Stimulated activated naive CD4-positive, alpha-beta T cell (primary cell): ENCODE measurements around the gene OSER1.
"Not testable (repeated sequence)": the region's sequence is repeated elsewhere in the genome, so short reads cannot be mapped to it uniquely, and the experiment has no call there.

Source experiments
- DNase-seq, 6 experiments: peaks; one replicate each; lab custom pipeline; 2025; lab: John Stamatoyannopoulos, UW

OSER1 gene

DNA sequence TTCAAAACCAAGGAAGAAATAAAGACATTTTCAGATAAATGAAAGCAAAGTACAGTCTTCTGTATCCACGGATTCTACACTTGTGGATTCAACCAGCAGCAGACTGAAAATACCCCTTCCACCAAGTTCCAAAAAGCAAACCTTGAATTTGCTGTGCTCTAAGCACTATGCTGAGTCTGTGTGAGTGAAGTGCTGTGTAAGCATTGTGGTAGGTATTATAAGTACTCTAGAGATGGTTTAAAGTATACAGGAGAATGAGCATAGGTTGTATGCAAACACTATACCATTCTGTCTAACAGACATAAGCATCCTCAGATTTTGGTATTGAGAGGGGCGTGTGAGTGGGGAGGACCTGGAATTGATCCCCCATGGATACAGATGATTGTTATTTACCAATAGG is 9.6 kb downstream of the OSER1 start:
- no peak for DNase-seq

DNA sequence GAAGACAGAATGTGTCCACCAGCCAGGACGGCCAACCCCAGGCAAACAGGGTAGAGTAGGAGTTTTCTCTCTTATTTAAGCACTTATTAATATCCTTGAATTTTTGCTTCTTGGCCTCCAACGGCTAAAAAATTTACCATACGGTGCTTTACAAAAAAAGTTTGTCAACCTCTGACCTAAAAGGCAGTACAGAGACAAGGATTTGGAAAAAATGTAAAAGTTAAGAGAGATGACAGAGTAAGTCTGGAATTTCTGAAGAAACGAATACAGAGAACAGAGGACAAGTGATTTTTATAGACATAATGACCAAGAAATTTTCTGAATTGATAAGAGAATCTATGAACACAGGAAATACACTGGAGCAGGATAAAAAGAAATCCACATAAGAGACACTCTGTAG is 10.2 kb downstream of the OSER1 start:
- no peak for DNase-seq

DNA sequence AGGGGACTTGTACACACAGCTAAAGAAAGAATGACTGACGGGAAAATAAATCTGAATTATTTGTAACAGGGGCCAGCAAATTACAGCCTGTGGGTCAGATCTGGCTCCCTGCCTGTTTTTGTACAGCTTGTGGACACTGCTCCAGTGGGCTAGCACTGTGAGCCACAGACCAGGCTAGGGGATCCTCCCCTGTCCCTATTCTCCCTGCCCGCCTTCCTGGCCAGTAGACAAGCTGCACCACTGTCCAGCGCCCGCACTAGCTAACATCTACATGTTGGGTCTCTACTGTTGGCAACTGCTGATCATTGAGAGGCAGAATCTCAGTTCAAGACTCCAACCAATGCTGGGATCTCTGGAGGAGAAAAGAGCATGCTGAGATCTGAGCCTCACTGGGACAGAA is 10.7 kb downstream of the OSER1 start:
- DNase-seq: no peak

DNA sequence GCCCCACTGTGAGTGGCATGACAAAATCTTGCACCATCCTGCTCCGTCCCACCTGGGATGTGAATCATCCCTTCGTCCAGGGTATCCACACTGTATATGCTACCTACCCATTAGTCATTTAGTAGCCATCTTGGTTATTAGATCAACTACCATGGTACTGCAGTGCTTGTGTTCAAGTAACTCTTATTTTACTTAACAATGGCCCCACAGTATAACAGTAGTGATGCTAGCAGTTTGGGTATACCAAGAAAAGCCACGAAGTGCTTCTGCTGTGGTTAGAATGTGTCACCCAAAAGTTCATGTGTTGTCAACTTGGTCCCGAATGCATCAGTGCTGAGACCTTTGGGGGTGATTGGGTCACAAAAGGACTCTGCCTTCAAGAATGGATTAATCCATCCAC is 11.7 kb downstream of the OSER1 start:
- DNase-seq: no peak

DNA sequence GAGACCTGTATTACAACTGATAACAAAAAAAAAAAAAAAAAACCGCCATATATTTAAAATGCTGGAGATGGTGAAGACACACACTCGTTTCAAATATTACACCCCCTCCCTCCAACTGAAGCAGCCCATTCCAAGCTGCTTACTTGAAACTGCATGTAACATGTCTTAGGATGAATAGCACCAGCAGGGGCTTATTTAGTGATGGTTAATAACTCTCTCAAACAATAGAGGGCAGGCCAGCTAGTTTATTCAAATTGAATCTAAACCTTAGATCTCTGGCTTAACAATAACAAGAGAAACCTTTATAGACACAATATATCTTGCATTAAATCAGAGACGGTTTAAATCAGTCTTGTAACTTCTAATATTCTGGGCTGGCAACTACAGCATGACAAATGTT is 14.3 kb downstream of the OSER1 start:
- peak in 1 of 6 experiments; percentile 18 for DNase-seq

DNA sequence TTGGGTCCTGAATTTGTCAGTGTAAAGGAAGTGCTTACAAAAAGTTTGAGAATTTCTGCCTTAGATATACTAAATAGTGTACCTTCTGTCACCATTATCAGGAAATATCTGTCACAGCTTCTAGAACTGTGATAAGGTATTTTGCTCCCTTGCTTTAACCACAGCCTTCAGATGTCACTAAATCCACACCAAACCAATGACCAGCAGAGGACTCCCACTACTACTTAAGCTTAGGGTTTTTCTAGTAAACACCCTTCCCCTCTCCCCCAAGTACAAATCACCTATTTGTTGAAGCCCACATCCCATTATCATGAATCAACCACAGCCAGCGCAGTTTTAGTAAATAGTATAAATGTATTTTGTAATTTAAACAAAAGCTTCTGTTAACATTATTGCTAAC is 15.0 kb downstream of the OSER1 start:
- no peak for DNase-seq

DNA sequence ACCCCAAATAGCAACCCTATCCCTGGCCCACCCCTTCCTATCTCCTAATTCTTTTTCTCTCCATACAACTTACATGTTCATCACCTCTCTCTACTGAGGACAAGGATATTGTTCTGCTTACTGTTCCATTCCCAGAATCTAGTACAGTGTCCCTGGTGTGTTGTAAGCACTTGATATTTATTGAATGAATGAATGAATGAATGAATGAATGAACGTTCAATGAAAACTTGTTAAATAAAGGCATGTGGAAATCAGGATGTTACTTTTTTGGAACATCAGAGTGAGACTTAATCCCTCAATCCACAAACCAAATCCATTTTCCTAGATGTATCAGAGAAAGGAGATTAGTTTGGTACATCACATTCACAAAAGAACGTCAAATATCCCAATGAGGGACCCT is 16.8 kb downstream of the OSER1 start:
- no peak for DNase-seq

DNA sequence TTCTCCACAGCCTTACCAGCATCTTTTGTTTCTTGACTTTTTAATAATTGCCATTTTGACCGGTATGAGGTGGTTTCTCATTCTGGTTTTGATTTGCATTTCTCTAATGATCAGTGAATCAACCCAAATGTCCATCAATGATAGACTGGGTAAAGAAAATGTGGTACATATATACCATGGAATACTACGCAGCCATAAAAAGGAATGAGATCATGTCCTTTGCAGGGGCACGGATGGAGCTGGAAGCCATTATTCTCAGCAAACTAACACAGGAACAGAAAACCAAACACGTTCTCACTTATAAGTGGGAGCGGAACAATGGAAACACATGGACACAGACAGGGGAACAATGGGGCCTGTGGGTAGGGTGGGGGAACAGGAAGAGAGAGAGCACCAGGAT is 18.9 kb downstream of the OSER1 start:
- DNase-seq: not testable (repeated sequence)

DNA sequence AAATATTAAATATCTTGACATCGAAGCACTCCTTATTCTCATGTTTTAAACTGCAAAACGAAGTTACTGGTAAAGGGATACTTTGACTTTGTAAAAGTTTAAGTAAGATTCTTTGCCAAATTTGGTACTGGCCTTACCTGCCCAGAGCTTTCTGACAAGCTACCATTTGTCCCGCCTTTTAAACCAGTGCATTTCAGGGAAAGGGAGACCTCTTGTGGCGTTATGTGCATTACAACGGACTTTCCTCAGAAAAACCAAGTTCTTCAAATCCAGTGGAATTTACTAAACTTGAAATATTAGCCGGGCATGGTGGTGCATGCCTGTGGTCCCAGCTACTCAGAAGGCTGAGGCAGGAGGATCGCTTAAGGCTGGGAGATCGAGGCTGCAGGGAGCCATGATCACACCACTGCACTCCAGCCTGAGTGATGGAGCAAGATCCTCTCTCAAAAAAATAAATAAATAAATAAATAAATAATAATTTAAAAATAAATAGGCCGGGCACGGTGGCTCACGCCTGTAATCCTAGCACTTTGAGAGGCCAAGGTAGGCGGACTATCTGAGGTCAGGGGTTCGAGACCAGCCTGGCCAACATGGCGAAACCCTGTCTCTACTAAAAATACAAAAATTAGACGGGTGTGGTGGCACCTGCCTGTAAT is 20.2 kb downstream of the OSER1 start:
- DNase-seq: peak in 5 of 6 experiments; percentile 7 to 59 (median 31)

DNA sequence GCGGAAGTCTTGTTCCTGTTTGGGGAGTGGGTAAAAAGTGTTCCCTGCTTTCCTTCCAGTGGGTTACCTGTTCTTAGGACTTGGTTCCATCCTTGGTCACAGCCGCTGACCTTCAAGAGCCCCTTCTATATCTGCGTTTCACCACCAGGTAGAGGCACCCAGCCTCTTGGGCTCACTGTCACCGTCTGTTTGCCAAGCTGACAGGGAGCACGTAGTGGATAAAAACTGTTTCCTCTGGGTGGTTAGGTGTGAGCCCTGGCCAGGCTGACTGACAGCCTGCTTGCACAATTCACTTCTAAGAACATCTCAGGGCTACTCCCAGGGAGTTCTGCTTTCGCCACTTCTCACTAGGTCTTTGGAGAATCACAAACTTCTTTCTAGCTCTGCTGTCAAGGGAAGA is 21.8 kb downstream of the OSER1 start:
- DNase-seq: no peak

DNA sequence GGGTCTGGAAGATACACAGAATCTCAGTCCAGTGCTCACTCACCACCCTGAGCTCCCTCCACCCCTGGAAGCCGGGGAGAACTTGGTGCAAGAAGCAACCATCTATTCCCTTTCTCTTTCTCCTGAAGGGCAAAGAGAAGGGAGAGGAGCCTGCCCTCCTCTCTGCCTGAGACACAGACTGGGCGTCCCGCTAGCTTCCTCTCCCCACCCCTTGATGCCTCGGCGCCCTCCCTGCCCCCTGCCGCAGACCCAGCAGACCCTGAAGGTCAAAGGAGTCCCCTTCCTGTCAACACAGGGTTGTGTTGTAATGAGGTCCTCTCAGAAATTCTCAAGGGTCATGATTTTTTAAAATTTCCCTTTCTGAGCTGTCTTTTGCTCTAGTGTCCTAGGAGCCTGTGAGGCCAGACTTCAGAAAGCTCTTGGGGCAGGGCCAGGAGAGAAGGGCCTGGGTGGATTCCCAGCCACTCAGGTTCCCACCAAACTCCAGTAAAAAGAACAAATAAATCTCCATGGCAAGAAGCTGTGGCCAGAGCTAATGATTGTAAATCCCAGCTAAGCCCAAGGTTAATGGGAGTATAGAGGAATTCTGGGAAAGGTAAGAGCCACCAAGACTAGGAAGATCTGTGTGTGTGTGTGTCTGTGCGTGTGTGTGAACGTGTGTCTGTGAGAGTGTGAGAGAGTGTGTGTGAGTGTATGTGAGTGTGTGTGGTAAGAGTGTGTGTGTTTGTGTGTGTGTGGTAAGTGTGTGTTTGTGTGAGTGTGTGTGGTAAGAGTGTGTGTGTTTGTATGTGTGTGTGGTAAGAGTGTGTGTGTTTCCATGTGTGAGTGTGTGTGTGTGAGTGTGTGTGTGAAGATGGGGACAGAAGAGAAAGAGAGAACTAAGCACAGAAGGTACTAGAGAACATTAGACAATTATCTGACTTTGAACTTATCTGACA is 22.5 kb downstream of the OSER1 start:
- no peak for DNase-seq

DNA sequence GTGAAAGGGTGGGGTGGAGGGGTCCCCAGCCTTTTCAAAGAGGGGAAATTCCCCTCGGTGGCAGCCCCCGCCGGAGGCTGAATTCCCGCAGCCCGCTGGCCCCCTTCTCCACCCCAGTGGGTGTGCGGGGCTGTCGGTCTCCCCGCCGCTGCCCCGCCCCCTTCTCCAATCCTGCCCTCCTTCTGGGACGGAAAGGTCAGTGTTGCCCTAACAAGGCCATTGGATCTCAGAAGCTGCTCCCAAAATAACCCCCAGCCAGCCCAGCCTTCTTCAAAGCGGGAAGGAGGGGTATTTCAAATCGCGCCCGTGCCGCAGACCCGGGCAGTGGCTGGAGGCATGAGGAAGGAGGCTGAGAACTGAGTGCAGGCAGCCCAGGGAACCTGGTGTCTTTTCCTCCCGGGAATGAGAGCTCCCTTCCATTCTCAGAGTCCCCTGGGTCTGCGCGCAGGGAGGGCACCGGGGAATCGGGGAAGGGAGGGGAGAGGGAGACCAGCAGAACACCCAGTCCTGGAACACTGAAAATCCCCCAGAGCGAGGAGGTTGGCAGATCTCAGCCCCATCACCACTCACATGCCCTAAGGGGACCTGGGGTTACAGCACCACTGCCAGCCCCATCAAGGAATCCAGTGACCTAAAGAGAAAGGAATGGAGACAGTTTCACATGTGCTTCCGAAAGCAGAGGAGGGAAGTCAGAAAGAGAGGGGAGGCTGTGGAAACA is 23.4 kb downstream of the OSER1 start, which contains the start of gene JPH2:
Gene JPH2 (minus strand): TSS at position 135 of the 718 bp plus-strand sequence. CDS start 483 bp downstream, outside the sequence.
- no peak for DNase-seq

DNA sequence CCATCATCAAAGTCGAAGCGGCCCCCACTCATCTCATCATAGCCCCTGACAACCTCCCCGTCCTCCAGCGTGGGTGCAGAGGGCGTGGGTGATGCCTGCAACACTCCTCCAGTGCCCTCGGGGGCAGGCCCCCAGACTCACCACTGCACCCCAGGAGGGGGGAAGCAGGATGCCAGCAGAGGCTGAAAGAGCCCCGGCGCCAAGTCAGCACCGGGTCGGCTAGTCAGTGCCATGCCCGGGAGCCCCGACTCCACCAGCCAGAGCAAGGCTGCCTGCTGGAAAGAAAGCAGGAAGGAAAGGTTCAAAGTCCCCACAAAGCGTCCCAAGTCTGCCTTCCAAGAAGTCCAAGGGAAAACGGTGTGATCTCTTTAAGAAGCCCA is 23.9 kb downstream of the OSER1 start:
- DNase-seq: no peak

DNA sequence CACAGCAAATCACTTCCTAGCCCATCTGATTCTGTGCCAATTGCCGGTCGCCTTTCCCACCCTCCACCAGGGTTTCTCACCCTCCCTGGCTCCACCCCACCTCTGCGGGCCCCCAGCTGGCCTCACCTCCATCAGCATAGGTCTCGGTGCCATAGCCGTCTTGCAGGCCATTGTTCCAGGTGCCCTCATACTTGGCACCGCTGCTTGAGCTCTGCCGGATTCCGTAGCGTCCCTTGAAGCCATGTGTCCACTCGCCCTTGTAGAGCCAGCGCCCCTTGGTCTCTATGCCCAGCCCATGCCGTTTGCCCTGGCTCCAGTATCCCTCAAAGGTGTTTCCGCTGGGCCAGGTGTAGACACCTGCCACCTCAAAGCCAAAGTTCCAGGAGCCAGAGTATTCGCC is 24.4 kb downstream of the OSER1 start:
- DNase-seq: no peak

DNA sequence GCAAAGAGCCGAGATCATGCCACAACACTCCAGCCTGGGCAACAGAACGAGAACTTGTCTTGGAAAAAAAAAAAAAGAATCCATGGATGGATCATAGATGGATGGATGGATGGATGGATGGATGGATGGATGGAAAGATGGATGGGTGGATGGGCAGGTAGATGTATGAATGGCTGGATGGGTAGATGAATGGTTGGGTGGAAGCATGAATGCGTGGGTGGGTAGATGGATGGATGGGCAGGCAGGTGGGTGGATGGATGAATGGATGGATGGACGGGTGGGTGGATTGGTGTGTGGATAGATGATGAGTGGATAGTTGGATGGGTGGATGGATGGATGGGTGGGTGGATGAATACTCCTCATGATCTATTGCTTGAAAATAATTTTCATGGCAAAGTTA is 25.0 kb downstream of the OSER1 start:
- no peak for DNase-seq

DNA sequence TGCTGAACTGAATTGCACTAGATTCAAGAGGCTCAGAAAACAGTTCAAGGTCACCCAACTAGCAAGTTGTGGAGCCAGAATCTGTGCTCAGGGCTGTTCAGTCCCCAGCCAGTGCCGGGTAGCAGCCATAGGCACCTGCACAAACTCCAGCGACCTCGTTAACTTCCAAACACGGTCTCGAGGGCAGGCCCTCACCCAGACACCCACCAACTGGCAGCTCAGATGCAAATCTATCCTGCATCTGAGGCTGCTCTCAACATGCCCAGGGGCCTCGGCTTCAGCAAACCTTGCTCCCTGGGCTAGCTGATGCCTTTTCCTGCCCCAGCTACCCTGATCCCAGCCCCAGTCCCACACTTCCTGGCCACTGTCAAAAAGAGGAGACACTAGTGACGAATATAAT is 27.3 kb downstream of the OSER1 start:
- no peak for DNase-seq

DNA sequence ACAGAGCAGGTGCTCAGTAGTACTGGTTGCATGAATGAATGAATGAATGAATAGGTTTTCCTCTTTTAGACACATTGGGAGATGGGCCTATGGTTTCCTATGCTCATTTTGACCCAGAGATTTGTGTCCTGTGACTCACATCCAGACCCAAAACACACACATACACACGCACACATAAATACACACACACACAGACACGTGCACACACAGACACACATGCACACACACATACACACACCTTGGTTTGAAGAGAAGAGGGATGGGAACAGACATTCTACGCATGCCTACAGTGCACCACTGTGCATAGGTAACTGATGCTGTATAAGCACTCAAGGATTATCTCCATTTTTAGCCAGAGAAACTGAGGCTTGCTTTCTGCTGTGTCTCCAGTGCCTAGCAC is 27.7 kb downstream of the OSER1 start:
- DNase-seq: no peak

DNA sequence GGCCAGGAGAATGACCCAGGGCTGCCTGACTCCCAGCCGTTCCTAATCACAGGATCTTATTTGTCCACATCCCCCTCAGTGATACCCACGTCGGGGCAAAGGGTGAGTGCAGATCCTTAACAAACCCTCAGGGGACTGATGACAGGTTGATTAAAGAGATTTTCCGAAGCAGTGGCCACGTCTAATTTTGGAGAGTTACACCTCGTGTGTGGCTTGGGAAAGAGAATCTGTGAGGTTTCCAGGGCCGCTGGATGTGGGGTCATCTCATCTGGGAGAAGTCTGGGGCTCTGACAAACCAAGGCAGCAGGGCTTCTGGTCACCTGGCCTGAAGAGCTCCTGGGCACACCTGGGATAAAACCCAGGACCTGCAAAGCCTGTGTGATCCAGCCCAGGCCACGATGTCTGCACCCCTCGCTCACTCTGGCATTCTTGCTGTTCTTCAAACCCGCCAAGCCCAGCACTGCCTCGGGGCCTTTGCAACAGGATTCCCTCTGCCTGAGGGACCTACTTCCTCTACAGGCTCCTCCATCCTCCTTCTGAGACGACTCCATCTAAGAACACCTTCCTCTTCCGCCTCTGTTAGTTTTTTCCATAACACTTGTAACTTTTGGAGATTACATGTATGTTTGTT is 28.3 kb downstream of the OSER1 start:
- no peak for DNase-seq

DNA sequence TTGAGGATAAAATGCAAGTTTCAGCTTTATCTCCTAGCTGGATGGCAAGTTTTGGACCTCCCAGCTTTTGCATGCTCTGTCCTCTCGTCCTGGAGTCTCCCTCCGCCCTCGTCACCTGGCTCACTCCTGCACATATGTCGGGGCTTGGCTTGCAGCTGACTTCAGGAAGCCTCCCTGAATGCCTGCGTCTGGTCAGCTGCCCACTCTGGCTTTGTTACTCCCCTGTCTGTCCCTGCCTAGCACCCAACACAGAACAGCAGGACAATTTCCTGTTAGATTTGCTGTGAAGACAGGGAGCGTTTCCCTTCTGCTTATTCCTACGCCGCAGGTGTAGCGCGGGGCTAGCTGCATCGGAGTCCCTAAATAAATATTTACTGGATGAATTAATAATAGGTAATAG is 29.0 kb downstream of the OSER1 start:
- DNase-seq: no peak

DNA sequence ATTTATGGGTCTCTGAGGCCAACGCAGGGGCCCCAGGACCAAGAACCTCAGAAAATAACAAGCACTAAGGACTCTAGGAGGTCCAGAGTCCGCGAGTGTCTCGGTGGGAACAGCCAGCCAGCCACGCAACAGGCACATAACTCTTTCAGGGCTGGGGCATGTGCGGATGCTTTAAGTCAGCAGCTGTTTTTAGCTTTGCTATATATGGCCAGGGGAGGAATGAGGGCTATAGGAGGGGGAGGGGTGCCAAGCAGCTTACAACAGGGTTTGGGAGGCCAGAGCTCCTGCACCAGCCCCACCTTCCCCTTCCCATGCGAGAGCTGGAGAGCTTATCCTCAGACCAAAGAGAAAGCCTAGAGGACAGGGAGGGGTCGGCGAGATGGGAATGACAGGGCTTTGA is 29.8 kb downstream of the OSER1 start:
- no peak for DNase-seq

DNA sequence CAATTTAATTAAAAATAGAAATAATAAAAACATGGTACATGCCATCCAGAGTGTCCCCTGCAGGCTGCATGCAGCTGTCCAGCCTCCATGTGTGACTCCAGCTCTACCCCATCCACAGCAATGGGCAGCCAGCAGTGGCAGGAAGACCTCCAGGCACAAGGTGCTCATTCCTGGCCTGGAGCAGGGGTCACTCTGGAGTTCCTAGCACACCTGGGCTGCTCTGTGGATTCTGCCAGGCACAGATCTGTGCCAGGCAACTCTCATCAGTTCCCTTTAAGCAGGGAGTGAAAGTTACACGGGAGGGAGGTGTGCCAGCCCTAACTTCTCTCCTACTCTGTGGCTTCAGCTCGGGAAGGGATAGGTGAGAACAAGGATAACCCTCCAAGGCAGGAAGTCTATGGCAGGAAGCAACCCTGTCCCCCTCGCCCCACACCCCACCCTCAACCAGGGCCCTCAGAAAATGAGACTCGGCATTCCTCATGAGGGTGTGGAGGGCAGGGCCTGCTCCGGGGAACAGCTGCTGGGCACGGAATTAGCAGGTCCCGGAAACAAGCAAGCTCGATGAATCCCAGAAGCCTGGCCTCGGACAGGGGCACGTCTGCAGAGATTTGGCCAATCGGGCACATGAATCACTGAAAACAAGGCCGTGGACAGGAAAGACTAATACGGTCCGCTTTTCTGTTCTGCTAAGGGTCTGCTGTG is 33.6 kb downstream of the OSER1 start:
- DNase-seq: no peak
